Measurements from ENCODE around the gene PRSS33.

The PRSS33 gene

GRCh38 chr16:2744711-2745110 lies 42.6 kb downstream of the PRSS33 start:
- in situ Hi-C loops (cut with MboI; ENCODE audit: low sequenced_read_pairs): no loop called here

- in situ Hi-C loops (cut with MboI; ENCODE audit: low sequenced_read_pairs): no loop called here
These were observed 44.2 kb downstream of the PRSS33 start for GRCh38 chr16:2743007-2743810.

GRCh38 chr16:2742323-2743006 lies 44.9 kb downstream of the PRSS33 start:
- in situ Hi-C loops (cut with MboI; ENCODE audit: low sequenced_read_pairs): no loop called here

GRCh38 chr16:2741168-2741567 lies 46.2 kb downstream of the PRSS33 start:
- in situ Hi-C loops (cut with MboI; ENCODE audit: low sequenced_read_pairs): no loop called here

- in situ Hi-C loops (cut with MboI; ENCODE audit: low sequenced_read_pairs): no loop called here
These were observed 46.9 kb downstream of the PRSS33 start for GRCh38 chr16:2740476-2740875.

GRCh38 chr16:2739625-2740430 lies 47.5 kb downstream of the PRSS33 start:
- in situ Hi-C loops (cut with MboI; ENCODE audit: low sequenced_read_pairs): no loop called here

- in situ Hi-C loops (cut with MboI; ENCODE audit: low sequenced_read_pairs): no loop called here
These were observed 48.7 kb downstream of the PRSS33 start for GRCh38 chr16:2738615-2739014.

DNA sequence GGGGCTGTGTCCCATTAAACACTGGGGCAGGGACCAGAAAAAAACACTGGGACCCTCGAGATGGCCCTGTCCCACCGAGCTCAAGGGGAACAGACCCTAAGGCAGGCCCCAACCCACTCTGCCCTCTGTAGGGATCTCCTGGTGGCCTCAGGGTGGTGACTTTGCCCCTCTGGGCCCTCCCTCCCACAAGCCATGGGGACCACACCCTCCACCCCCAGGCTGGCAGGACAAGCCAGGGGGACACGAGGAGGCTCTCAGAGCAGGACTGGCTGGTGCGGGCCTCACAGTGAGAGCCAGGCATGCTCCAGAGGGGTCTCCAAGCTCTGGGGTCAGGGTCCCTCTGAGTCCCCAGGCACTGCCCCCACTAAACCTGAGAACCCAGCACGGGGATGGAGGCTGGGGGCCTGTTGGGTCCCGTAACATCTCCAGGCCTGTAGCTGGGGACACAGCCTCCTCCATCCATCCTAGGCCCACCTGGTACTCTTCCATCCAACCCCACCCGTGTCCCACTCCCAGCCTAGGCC lies 49.4 kb downstream of the PRSS33 start:
- in situ Hi-C loops (cut with MboI; ENCODE audit: low sequenced_read_pairs): no loop called here

DNA sequence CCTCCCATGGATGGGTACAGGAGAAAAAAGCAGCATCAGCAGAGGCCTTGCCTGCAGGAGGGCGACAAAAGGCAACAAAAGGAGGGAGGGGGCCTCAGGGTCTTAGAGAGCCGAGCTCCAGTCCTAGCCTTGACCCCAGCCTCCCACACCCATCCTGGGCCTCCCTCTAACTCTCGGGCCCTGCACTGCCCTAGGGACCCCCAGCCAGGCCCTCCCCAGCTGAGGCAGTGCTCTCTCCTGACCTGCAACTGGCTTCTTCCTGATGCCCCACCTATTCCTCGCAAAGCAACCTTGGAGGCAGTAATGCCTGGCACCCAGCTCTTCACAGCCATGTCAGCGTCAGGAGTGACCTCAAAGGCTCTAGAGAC lies 50.1 kb downstream of the PRSS33 start:
- in situ Hi-C loops (cut with MboI; ENCODE audit: low sequenced_read_pairs): no loop called here

DNA sequence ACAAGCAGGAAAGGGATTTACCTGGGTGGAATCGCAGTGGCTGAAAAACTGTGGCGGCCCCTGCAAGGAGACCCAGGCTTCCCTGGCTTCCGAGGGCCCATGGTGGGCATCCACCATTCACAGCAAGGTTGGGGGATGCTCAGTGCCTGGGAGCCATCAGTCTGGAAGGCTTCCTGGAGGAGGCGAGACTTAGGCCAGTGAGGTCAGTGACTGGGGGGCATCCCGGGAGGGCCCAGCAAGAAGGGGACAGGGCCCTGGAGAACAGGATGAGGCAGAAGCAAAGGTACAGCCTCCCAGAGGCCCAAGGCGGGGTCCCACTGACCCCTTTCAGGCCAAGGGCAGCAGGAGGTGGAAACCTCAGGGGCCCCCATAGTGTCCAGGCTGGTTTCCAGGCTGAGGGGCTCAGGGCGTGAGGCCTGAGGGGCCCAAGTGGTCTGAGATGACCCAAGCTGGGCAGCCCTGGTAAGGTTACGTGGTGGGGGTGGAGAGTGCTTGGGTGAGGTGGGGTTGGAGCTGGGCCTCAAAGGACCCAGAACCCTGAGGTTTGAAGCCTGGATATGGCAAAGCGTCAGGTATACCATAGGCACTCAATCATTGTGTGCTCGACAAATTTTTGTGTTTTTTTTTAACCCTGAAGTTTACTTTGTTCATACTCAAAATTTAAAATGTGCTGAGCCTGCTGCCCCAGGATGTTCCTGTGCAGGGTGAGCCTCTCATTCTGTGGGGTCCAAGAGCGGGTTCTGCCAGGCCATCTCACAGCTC lies 50.7 kb downstream of the PRSS33 start:
- in situ Hi-C loops (cut with MboI; ENCODE audit: low sequenced_read_pairs): no loop called here

- in situ Hi-C loops (cut with MboI; ENCODE audit: low sequenced_read_pairs): no loop called here
These were observed 52.4 kb downstream of the PRSS33 start for GRCh38 chr16:2734844-2735515.
